ENCODE data around the gene CCNT2.
"Not testable (repeated sequence)": the region's sequence is repeated elsewhere in the genome, so short reads cannot be mapped to it uniquely, and the experiment has no call there.

DNA sequence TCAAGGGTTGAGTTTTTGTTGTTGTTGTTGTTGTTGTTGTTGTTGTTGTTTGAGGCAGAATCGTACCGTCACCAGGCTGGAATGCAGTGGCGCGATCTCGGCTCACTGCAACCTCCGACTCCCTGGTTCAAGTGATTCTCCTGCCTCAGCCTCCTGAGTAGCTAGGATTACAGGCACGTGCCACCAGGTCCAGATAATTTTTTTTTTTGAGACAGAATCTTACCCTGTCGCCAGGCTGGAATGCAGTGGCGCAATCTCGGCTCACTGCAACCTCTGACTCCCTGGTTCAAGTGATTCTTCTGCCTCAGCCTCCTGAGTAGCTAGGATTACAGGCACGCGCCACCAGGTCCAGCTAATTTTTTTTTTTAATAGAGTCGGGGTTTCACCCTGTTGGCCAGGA is 14.9 kb upstream of the CCNT2 start:
- not testable (repeated sequence) for TF ChIP-seq EZH2 (IDR thresholded peaks at IDR 0.05); CTCF (IDR thresholded peaks at IDR 0.05 in 2 of 3, conservative IDR thresholded peaks at IDR 0.05 in 1 of 3; ENCODE audit: borderline replicate concordance in 1 of 3, insufficient read depth in 1 of 3, low read depth in 2 of 3, low read length in 2 of 3); EZH2phosphoT487 (IDR thresholded peaks at IDR 0.05; ENCODE audit: borderline replicate concordance); POLR2AphosphoS5 (IDR thresholded peaks at IDR 0.05; ENCODE audit: low read depth, low read length); EGR1 (IDR thresholded peaks at IDR 0.05; ENCODE audit: low read depth); POLR2A (IDR thresholded peaks at IDR 0.05; ENCODE audit: borderline replicate concordance, extremely low read depth, insufficient read depth, insufficient read length); SRF (IDR thresholded peaks at IDR 0.05; ENCODE audit: low read depth); ZFX (IDR thresholded peaks at IDR 0.05)
